ENCODE measurements around the gene CDC34. TPM values are rescaled to one million over a fixed set of nuclear protein-coding genes. Genes with fewer than 3 reads are reported as not detected.

Gene CDC34
- total RNA-seq, 4 donors from 2014 or later = 72.0 to 116 (median 103) TPM

DNA sequence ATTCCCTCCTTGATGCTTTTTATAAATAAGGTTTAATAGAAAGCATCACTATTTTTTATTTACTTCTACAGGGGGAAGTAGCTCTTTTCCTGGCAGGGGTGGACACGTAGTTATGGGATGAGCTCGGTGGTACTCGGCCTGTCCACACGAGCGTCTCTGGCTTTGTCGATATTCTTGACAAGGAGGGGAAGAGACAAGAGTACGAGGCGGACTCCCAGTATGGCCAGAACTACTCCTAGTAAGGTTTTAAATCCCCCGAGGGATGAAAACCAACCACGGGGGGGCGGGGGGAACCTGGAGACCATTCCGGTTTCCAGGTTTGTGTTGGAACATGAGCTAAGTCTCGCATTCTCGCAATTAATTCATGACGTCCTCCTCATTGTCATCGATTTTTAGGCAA is 35.3 kb downstream of the CDC34 start:
- WGBS, 2 donors (ENCODE audit: low coverage in 1 of 2) = 68 to 81% methylated on average over 12 to 16 of the region's 16 CpGs
- TF ChIP-seq POLR2AphosphoS5 (IDR thresholded peaks at IDR 0.05) = no peak
- TF ChIP-seq EP300 (IDR thresholded peaks at IDR 0.05; ENCODE audit: low read depth) = no peak
- no peak for TF ChIP-seq POLR2A (IDR thresholded peaks at IDR 0.05)
- TF ChIP-seq CTCF (IDR thresholded peaks at IDR 0.05) = no peak
- Histone ChIP-seq H3K36me3 (no peaks in the 10 kb centered on the region), H3K4me3 (no peak overlapping the region), H3K27me3 (no peaks in the 10 kb centered on the region), H3K27ac (peak overlapping the region; percentile 40 to 88 (median 81)), H3K4me1 (peaks cover 8 to 11% (median 10%) of the 10 kb centered on the region in 4 donors), H3K9me3 (no peaks in the 10 kb centered on the region)
- no peak for DNase-seq
- in situ Hi-C loops (cut with MboI; ENCODE audit: low pct_ligation_motif_present in 1 of 4, low pct_unique_long_range_greater_than_20kb in 1 of 4, low sequenced_read_pairs in 3 of 4) = no loop called here
- intact Hi-C loops (cut with DNase I; ENCODE audit: low total_unique reads) = no loop called here

DNA sequence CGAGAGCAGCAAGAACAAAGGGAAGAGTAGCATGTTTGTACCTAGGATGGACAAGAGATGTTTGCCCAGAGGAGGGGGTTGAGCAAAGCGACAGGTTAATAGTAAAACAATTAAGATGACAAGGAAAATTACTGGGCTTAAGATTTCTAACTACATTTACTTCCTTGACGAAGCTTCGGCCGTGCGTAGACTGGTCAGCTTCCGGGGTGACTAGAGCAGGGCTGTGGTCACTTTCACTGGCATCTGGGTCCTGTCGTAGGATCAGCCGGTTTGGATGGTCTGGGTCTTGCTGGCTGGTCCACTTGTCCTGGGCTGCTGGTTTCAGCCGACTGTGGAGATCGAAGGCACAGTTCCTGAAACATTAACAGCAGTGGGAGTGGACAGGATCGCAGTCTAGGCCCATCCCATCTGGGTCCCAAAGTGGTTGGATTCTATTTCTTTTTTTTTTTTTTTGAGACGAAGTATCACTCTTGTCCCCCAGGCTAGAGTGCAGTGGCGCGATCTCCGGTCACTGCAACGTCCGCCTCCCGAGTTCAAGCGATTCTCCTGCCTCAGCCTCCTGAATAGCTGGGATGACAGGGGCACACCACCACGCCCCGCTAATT is 35.8 kb downstream of the CDC34 start:
- Histone ChIP-seq H3K36me3 (no peaks in the 10 kb centered on the region), H3K9me3 (no peaks in the 10 kb centered on the region), H3K27me3 (no peaks in the 10 kb centered on the region), H3K4me3 (no peak overlapping the region), H3K27ac (peak overlapping the region; percentile 40 to 88 (median 81)), H3K4me1 (peaks cover 8 to 13% (median 10%) of the 10 kb centered on the region in 4 donors)
- in situ Hi-C loops (cut with MboI; ENCODE audit: low pct_ligation_motif_present in 1 of 4, low pct_unique_long_range_greater_than_20kb in 1 of 4, low sequenced_read_pairs in 3 of 4) (no loop called here), intact Hi-C loops (cut with DNase I; ENCODE audit: low total_unique reads) (no loop called here)
- no peak for DNase-seq
- TF ChIP-seq POLR2AphosphoS5 (IDR thresholded peaks at IDR 0.05) = no peak
- no peak for TF ChIP-seq CTCF (IDR thresholded peaks at IDR 0.05)
- TF ChIP-seq EP300 (IDR thresholded peaks at IDR 0.05; ENCODE audit: low read depth) = no peak
- TF ChIP-seq POLR2A (IDR thresholded peaks at IDR 0.05) = no peak
- WGBS, 2 donors (ENCODE audit: low coverage in 1 of 2) = 76 to 88% methylated on average over 4 to 22 of the region's 22 CpGs

- TF ChIP-seq POLR2AphosphoS5 (IDR thresholded peaks at IDR 0.05) (no peak), EP300 (IDR thresholded peaks at IDR 0.05; ENCODE audit: low read depth) (no peak), POLR2A (IDR thresholded peaks at IDR 0.05) (no peak), CTCF (IDR thresholded peaks at IDR 0.05) (no peak)
- peak; percentile 58 for DNase-seq
- WGBS, 2 donors (ENCODE audit: low coverage in 1 of 2) = 40 to 71% methylated on average over 1 to 18 of the region's 25 CpGs
- intact Hi-C loops (cut with DNase I; ENCODE audit: low total_unique reads) (loop anchor here (5.0 kb wide), 1 partner anchor 38 kb away; the partner anchor contains the start of gene CDC34), in situ Hi-C loops (cut with MboI; ENCODE audit: low pct_ligation_motif_present in 1 of 4, low pct_unique_long_range_greater_than_20kb in 1 of 4, low sequenced_read_pairs in 3 of 4) (no loop called here)
- peaks cover 18 to 34% (median 31%) of the 10 kb centered on the region in 4 donors for H3K4me1 ChIP-seq
- H3K36me3 ChIP-seq = no peaks in the 10 kb centered on the region
- H3K9me3 ChIP-seq = no peaks in the 10 kb centered on the region
- no peaks in the 10 kb centered on the region for H3K27me3 ChIP-seq
- no peak overlapping the region for H3K4me3 ChIP-seq
- peak overlapping the region; percentile 13 to 47 (median 29) for H3K27ac ChIP-seq
These were observed 38.7 kb downstream of the CDC34 start for GRCh38 chr19:570251-570686.

DNA sequence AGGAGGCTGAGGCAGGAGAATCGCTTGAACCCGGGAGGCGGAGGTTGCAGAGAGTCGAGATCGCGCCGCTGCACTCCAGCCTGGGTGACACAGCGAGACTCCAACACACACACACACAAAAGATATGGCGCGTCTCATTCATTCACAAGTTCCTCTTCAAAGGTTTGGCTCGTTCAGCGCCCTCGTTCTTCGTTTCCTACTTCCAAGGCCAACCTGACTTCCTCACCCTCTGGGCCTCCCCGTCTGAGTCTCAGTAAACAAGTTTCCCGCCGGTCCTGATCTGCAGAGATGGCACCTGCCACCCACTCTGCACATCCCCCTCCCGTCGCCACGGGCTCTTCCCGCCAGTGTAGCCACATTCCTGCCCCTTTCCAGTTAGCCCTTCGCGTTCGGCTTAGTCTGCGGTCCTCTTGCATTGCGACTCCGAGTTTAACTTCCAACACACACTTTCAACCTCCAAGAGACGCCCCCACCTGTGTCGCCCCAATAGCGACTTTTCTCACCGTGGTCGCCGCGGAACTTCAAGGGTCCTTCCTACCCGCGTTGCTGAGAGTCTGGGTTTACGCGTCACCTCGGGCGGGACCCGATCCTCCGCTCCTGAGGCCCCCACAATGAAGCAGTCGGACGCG is 39.5 kb downstream of the CDC34 start:
- DNase-seq = peak; percentile 68
- intact Hi-C loops (cut with DNase I; ENCODE audit: low total_unique reads) = loop anchor here (5.0 kb wide), 1 partner anchor 39 kb away; the partner anchor contains the start of gene CDC34
- no peaks in the 10 kb centered on the region for H3K36me3 ChIP-seq
- WGBS, 2 donors (ENCODE audit: low coverage in 1 of 2) = 0 to 4% methylated on average over 9 to 39 of the region's 45 CpGs
- TF ChIP-seq POLR2AphosphoS5 (IDR thresholded peaks at IDR 0.05) (peak in 2 of 3 donors; percentile 36 to 62), POLR2A (IDR thresholded peaks at IDR 0.05) (no peak), CTCF (IDR thresholded peaks at IDR 0.05) (no peak), EP300 (IDR thresholded peaks at IDR 0.05; ENCODE audit: low read depth) (peak; percentile 35)
- no peaks in the 10 kb centered on the region for H3K9me3 ChIP-seq
- H3K4me1 ChIP-seq = peaks cover 25 to 42% (median 39%) of the 10 kb centered on the region in 4 donors
- H3K4me3 ChIP-seq = peak overlapping the region; percentile 25 to 100 (median 98)
- in situ Hi-C loops (cut with MboI; ENCODE audit: low pct_ligation_motif_present in 1 of 4, low pct_unique_long_range_greater_than_20kb in 1 of 4, low sequenced_read_pairs in 3 of 4) = no loop called here
- no peaks in the 10 kb centered on the region for H3K27me3 ChIP-seq
- peak overlapping the region; percentile 92 to 99 (median 96) for H3K27ac ChIP-seq
